Stomach (tissue), 9 donors: ENCODE data around the gene A4GALT. TPM values are rescaled to one million over a fixed set of nuclear protein-coding genes. Genes with fewer than 3 reads are reported as not detected.

ENCODE experiments used
- DNase-seq, 2 donors: peaks; one replicate each; pipeline versions ENCODE4 v3.0.0 to v3.0.0-alpha.2; 2013 to 2019
- H3K27ac ChIP-seq, 5 donors: fragments of 200-600 bp in 4 of 5; sonication (generic) in 4 of 5; one replicate each; pipeline ENCODE4 v1.5.1; 2013 to 2019; ENCODE audit warnings: mild to moderate bottlenecking in 1 of 5, moderate library complexity in 1 of 5
- H3K27me3 ChIP-seq, 3 donors: fragments of 200-600 bp; sonication (generic); one replicate each; pipeline ENCODE4 v1.5.1; 2017 to 2019; ENCODE audit warnings: mixed run types in 1 of 3
- H3K36me3 ChIP-seq, 4 donors: fragments of 200-600 bp; sonication (generic); 1 replicate in 3 of 4; 2 replicates in 1 of 4; pipeline ENCODE4 v1.5.1; 2016 to 2019
- H3K4me1 ChIP-seq, 4 donors: fragments of 200-600 bp; sonication (generic); one replicate each; pipeline ENCODE4 v1.5.1; 2016 to 2019
- H3K4me3 ChIP-seq, 4 donors: fragments of 200-600 bp; sonication (generic) in 3 of 4; one replicate each; pipeline ENCODE4 v1.5.1; 2016 to 2019; ENCODE audit warnings: mild to moderate bottlenecking in 1 of 4
- H3K9me3 ChIP-seq, 4 donors: fragments of 200-600 bp; sonication (generic); one replicate each; pipeline ENCODE4 v1.5.1; 2016 to 2019
- EP300 ChIP-seq: sonication (generic); formaldehyde crosslinking; IDR thresholded peaks from one replicate; pipeline ENCODE4 v1.6.1; 2017; ENCODE audit warnings: antibody characterized with exemption
- POLR2A ChIP-seq, 4 donors: fragments of 450-650 bp; IDR thresholded peaks; one replicate each; pipeline ENCODE4 v1.6.1; 2016; ENCODE audit warnings: antibody characterized with exemption in 4 of 4, control low read depth in 2 of 4, mild to moderate bottlenecking in 1 of 4, moderate library complexity in 1 of 4
- POLR2AphosphoS5 ChIP-seq, 3 donors: sonication (generic); formaldehyde crosslinking; IDR thresholded peaks; one replicate each; pipeline ENCODE4 v1.6.1; 2016; ENCODE audit warnings: antibody characterized with exemption in 3 of 3
- WGBS, 5 donors: extraction: QIAGEN DNeasy Blood & Tissue Kit in 3 of 5; methylation state at CpG; one replicate each; pipeline versions ENCODE4 v1.1.5 to v1.1.7; 2013 to 2018; 5-methylcytosine and 5-hydroxymethylcytosine counted together
- intact Hi-C: fragments of 100-400 bp; cut with DNase I; formaldehyde crosslinking; loops from one replicate; pipeline ENCODE4 v1.15.1; 2023; ENCODE audit warnings: low total_unique reads
- polyA plus RNA-seq, 3 donors: library from polyadenylated mRNA; stranded (reverse); fragments of 200-250 nt; gene quantifications; one replicate each; pipeline ENCODE4 v1.2.3, GENCODE V29; 2013
- total RNA-seq, 5 donors: library from RNA; depleted of rRNA; stranded (reverse); fragments of >200 nt; gene quantifications; one replicate each; pipeline versions ENCODE4 v1.1.0 to v1.2.3, GENCODE V29; 2014 to 2016
- TF ChIP-seq, protein P1 (sequence below), 7 experiments: fragments of 450-650 bp in 4 of 7; fragments of 200-600 bp in 3 of 7; sonication (generic) in 3 of 7; IDR thresholded peaks; one replicate each; pipeline ENCODE4 v1.5.1; 2016 to 2019; ENCODE audit warnings: antibody characterized with exemption in 7 of 7, control low read depth in 2 of 7, mild to moderate bottlenecking in 1 of 7
- donor health status: healthy with polysubstance abuse.
- donor health status: Bipolar disorder and iron deficiency.
- donor health status: healthy.

The A4GALT gene
- total and polyA plus RNA-seq, 8 donors, result 3.2 to 59.4 (median 17.6) TPM

DNA sequence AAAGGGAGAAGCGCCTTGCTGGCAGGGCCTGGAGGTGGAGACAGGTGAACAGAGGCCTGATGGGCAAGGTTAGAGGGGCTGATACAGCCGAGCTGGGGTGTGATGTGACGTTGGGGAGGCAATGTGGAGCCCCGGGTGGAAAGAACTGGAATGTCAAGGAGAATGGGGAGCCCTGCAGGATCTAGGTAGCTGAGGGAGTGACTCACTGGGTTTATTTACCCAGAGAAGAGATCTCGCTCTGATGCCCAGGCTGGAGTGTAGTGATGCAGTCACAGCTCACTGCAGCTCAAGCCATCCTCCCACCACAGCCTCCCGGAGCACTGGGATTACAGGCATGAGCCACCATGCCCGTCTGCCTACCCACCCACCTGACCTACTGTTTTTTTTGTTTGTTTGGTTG lies 69.5 kb downstream of the A4GALT start:
- intact Hi-C loops, result no loop called here
- peaks cover 28 to 45% (median 35%) of the 10 kb centered on the region in 4 donors for H3K4me1 ChIP-seq
- no peak overlapping the region for H3K27ac ChIP-seq
- H3K4me3 ChIP-seq, result no peak overlapping the region
- no peaks in the 10 kb centered on the region for H3K36me3 ChIP-seq
- no peaks in the 10 kb centered on the region for H3K9me3 ChIP-seq
- TF ChIP-seq POLR2AphosphoS5 (IDR thresholded peaks at IDR 0.05), result no peak
- no peak for TF ChIP-seq POLR2A (IDR thresholded peaks at IDR 0.05)
- no peak for TF ChIP-seq EP300
- TF ChIP-seq, protein P1, sequence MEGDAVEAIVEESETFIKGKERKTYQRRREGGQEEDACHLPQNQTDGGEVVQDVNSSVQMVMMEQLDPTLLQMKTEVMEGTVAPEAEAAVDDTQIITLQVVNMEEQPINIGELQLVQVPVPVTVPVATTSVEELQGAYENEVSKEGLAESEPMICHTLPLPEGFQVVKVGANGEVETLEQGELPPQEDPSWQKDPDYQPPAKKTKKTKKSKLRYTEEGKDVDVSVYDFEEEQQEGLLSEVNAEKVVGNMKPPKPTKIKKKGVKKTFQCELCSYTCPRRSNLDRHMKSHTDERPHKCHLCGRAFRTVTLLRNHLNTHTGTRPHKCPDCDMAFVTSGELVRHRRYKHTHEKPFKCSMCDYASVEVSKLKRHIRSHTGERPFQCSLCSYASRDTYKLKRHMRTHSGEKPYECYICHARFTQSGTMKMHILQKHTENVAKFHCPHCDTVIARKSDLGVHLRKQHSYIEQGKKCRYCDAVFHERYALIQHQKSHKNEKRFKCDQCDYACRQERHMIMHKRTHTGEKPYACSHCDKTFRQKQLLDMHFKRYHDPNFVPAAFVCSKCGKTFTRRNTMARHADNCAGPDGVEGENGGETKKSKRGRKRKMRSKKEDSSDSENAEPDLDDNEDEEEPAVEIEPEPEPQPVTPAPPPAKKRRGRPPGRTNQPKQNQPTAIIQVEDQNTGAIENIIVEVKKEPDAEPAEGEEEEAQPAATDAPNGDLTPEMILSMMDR (IDR thresholded peaks at IDR 0.05), result no peak
- WGBS, 5 donors, result 68 to 82% (median 72%) methylated on average over 7 of the region's 7 CpGs
- DNase-seq, result peak in 1 of 2 donors; percentile 34
- H3K27me3 ChIP-seq, result no peaks in the 10 kb centered on the region

DNA sequence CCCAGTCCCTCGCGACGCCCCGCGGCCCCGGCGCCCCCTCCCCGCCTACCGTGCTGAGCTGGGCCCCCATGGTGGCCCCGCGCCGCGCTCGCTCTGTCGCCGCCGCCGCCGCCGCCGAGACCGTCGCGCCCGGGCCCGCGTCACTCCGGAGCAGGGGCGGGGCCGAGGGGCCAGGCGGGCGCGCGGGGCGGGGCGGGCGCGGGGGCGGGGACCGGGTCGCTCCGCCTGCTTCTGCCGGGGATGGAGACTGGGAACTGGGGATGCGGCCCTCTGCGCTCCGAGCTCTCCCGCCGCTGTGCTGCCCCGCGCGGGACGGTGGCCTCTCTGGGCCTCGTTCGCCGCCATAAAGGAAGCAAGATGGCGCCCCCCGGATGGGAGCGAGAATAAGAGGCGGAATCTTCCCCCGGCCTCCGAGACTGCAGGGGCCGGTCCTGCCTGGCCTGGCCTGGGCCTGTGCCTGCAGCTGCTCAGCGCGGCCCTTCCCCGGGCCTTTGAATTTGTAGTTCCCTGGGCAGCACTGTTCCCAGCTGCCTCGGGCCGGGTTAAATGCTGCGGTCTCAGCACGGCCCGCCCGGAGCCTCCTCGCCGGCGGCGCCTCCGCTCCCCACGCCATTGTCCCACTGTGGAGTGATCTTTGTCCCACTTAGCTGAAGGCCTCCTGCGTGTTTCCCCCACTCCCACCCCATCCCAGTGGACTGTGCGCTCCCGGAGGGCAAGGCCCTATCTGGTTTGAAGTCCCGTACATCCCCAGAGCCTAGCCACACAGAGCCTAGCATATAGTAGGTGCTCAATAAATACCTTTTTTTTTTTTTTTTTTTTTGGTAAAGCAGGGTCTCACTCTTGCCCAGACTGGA lies 71.2 kb downstream of the A4GALT start, which contains the start of gene CYB5R3:
TSS of gene CYB5R3 (minus strand) at position 147 of the 854 bp plus-strand sequence. CDS start at position 70, 77 bp downstream.
- no peak for TF ChIP-seq EP300
- TF ChIP-seq, protein P1 (IDR thresholded peaks at IDR 0.05), result no peak
- TF ChIP-seq POLR2AphosphoS5 (IDR thresholded peaks at IDR 0.05), result peak in 2 of 3 donors; percentile 27 to 43
- TF ChIP-seq POLR2A (IDR thresholded peaks at IDR 0.05), result peak in 1 of 4 donors; percentile 14
- peak within 1 kb of the TSS; percentile 93 to 98 (median 96) for H3K27ac ChIP-seq
- H3K27me3 ChIP-seq, result no peaks in the 10 kb centered on the region
- H3K36me3 ChIP-seq, result no peaks in the 10 kb centered on the region
- WGBS, 5 donors, result 11 to 26% (median 22%) methylated on average over 26 to 81 of the region's 81 CpGs
- no peaks in the 10 kb centered on the region for H3K9me3 ChIP-seq
- intact Hi-C loops, result no loop called here
- peaks cover 45 to 56% (median 50%) of the 10 kb centered on the region in 4 donors for H3K4me1 ChIP-seq
- H3K4me3 ChIP-seq, result peak within 1 kb of the TSS; percentile 80 to 97 (median 92)
- peak; percentile 86 to 94 for DNase-seq

DNA sequence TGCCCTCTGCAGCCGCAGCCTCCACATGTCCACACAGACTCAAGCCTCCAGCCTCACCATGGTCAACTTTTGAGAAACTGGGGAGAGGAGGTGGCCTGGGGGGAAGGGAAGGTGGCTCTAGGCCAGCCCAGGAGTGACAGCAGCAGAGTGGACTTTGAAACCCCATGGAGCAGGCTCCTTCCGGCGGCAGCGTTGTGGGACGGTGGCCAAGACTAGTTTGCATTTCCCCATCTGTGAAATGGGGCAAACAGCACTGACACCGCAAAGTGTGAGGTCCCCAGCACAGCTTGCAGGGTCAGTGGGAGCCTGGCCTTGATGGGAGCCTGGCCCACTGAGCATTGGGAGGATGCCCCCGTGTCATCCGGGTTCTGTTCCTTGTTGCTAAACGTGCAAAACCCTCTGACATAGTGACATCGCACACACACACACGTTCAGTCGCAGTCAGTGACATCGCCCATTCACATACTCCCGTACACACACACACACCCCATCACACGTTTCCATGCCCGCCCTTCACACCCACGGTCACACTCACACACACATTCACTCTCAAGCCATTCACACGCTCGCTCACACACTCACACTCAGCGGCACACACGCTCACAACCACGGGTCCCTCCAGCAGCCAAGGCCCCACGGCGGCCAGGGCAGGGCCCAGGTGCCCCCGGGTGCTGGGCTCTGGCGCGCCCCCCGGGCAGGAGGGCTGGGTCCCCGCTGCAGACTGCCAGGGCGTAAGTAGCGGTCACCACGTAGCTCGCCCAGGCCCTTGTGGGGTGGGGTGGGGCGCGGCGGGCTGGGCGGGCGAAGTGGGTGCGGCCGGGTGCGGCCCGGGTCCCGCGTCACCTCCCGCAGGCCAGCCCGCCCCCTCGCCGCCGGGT lies 72.1 kb downstream of the A4GALT start:
- TF ChIP-seq POLR2AphosphoS5 (IDR thresholded peaks at IDR 0.05), result peak in 2 of 3 donors; percentile 38 to 69
- peak in 1 of 4 donors; percentile 16 for TF ChIP-seq POLR2A (IDR thresholded peaks at IDR 0.05)
- TF ChIP-seq, protein P1 (IDR thresholded peaks at IDR 0.05), result no peak
- H3K27ac ChIP-seq, result peak overlapping the region; percentile 93 to 98 (median 96)
- H3K27me3 ChIP-seq, result no peaks in the 10 kb centered on the region
- WGBS, 5 donors, result 1 to 3% (median 1%) methylated on average over 25 to 49 of the region's 49 CpGs
- intact Hi-C loops, result no loop called here
- H3K4me1 ChIP-seq, result peaks cover 53 to 58% (median 57%) of the 10 kb centered on the region in 4 donors
- DNase-seq, result peak; percentile 79 to 88
- no peaks in the 10 kb centered on the region for H3K36me3 ChIP-seq
- H3K9me3 ChIP-seq, result no peaks in the 10 kb centered on the region
- peak overlapping the region; percentile 80 to 97 (median 92) for H3K4me3 ChIP-seq

DNA sequence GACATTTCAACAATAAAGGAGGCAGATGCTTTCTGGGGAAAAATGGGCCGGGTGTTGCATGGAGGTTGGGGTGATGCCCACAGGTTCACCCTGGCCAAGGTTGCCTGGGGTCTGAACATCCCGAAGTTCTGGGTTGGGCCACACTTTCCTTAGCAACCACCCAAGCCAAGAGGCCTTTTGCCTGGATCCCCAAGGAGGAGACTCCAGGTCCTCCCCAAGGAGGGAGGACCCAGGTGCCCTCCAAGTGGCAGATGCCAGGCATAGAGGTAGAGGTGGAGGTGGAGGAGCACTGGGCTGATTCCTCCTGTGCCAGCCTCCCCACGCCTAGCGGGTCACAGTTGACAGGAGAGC lies 72.7 kb downstream of the A4GALT start:
- 32 to 44% (median 42%) methylated on average over 4 of the region's 4 CpGs for WGBS, 5 donors
- no peaks in the 10 kb centered on the region for H3K27me3 ChIP-seq
- intact Hi-C loops, result no loop called here
- DNase-seq, result no peak
- H3K4me3 ChIP-seq, result peak overlapping the region; percentile 80 to 97 (median 92)
- H3K27ac ChIP-seq, result peak overlapping the region; percentile 93 to 98 (median 96)
- no peaks in the 10 kb centered on the region for H3K9me3 ChIP-seq
- H3K36me3 ChIP-seq, result no peaks in the 10 kb centered on the region
- peaks cover 60 to 64% (median 62%) of the 10 kb centered on the region in 4 donors for H3K4me1 ChIP-seq
- TF ChIP-seq, protein P1 (IDR thresholded peaks at IDR 0.05), result no peak
- TF ChIP-seq POLR2AphosphoS5 (IDR thresholded peaks at IDR 0.05) (no peak), POLR2A (IDR thresholded peaks at IDR 0.05) (no peak), EP300 (no peak)
